ENCODE results near the gene ANKS1B. TPM values are rescaled to one million over a fixed set of nuclear protein-coding genes. Genes with fewer than 3 reads are reported as not detected.

The ANKS1B gene
- total and polyA plus RNA-seq, 2 of the 4 experiments (the other 2 are of a cell fraction): 0.17 to 0.18 TPM

DNA sequence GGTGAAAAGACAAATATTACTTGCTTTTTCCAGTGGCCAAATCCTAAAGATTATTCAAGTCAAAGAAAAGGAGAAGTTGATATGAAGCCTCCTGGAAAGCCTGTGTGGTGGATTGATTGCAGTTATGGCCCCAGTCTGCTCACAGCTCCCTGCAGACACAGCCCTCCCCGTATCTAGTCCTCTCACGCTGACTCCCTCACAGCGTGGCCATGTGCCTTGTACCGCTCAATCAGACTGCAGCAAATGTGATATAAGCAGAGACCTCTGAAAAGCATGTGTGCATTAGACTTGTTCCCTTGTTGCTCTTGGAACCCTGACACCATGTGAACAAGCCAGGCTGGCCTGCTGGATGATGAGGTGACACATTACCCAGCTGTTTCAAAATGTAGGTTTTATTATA, 735.2 kb downstream of the ANKS1B start:
- Histone ChIP-seq H3K27me3 (ENCODE audit: control insufficient read depth, insufficient read depth, low read length) (no peaks in the 10 kb centered on the region), H3K14ac (replicated peaks; ENCODE audit: low read depth, low read length) (no peak overlapping the region), H3K79me1 (ENCODE audit: low read depth in 1 of 2, low read length in 2 of 2) (no peaks in the 10 kb centered on the region), H2BK20ac (ENCODE audit: low read depth, low read length) (no peak overlapping the region), H2AFZ (replicated peaks; ENCODE audit: low read length, poor library complexity) (no peak overlapping the region), H3K4me3 (ENCODE audit: insufficient read depth, low read depth, low read length) (no peak overlapping the region), H3K18ac (ENCODE audit: low read depth, low read length) (no peak overlapping the region), H3K9me1 (ENCODE audit: insufficient read depth, low read length) (no peaks in the 10 kb centered on the region), H3K4me2 (ENCODE audit: low read depth, low read length) (no peak overlapping the region), H3K4ac (ENCODE audit: low read depth, low read length) (no peak overlapping the region), H2BK120ac (ENCODE audit: low read depth, low read length) (no peak overlapping the region), H2AK5ac (ENCODE audit: low read depth, low read length) (no peak overlapping the region), H4K5ac (ENCODE audit: low read depth, low read length) (no peak overlapping the region), H3K23ac (ENCODE audit: low read depth, low read length) (no peak overlapping the region), H3K27ac (ENCODE audit: insufficient read depth, low read length) (no peak overlapping the region), H3K36me3 (ENCODE audit: control insufficient read depth, insufficient read depth, low read length) (no peaks in the 10 kb centered on the region), H2AK9ac (replicated peaks; ENCODE audit: low read depth, low read length, poor library complexity) (no peak overlapping the region), H4K91ac (ENCODE audit: insufficient read depth, low read depth, low read length) (no peak overlapping the region), H2BK5ac (ENCODE audit: low read depth, low read length, poor library complexity, severe bottlenecking) (no peak overlapping the region), H2BK15ac (ENCODE audit: low read depth, low read length) (no peak overlapping the region), H3K56ac (ENCODE audit: extremely low read depth, insufficient read depth, low read length) (no peak overlapping the region), H3K9me3 (ENCODE audit: control insufficient read depth, insufficient read depth, low read length) (peaks cover 4% of the 10 kb centered on the region), H4K8ac (ENCODE audit: low read depth in 2 of 2, low read length in 2 of 2) (no peak overlapping the region), H3K4me1 (ENCODE audit: control insufficient read depth, insufficient read depth, low read length) (no peaks in the 10 kb centered on the region), H4K20me1 (ENCODE audit: insufficient read depth, low read length) (no peaks in the 10 kb centered on the region), H3K9ac (ENCODE audit: low read depth, low read length) (no peak overlapping the region)
- DNase-seq (no peak), ATAC-seq (ENCODE audit: low read depth) (no peak)
- dilution Hi-C loops (cut with HindIII; ENCODE audit: low sequenced_read_pairs, unreplicated experiment) (no loop called here), intact Hi-C loops (cut with micrococcal nuclease) (no loop called here), in situ Hi-C loops (cut with MboI; ENCODE audit: low sequenced_read_pairs) (no loop called here)
- WGBS, 2 experiments (ENCODE audit: extremely low coverage in 2 of 2, insufficient read length in 1 of 2): no CpG with 5 or more reads among the region's 4 CpGs
- BruUV-seq (replicated peaks): no TSS peak
- POLR2A ChIA-PET (ENCODE audit: unreplicated experiment): no interaction called here
- CTCF ChIA-PET: no interaction called here
- TF ChIP-seq, protein P1, sequence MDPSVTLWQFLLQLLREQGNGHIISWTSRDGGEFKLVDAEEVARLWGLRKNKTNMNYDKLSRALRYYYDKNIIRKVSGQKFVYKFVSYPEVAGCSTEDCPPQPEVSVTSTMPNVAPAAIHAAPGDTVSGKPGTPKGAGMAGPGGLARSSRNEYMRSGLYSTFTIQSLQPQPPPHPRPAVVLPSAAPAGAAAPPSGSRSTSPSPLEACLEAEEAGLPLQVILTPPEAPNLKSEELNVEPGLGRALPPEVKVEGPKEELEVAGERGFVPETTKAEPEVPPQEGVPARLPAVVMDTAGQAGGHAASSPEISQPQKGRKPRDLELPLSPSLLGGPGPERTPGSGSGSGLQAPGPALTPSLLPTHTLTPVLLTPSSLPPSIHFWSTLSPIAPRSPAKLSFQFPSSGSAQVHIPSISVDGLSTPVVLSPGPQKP (IDR thresholded peaks at IDR 0.05; ENCODE audit: borderline replicate concordance, low read depth, low read length): no peak
- TF ChIP-seq CHD1 (IDR thresholded peaks at IDR 0.05; ENCODE audit: low read depth, low read length) (no peak), MAZ (IDR thresholded peaks at IDR 0.05; ENCODE audit: borderline replicate concordance, low read depth, low read length) (no peak), SMC3 (IDR thresholded peaks at IDR 0.05; ENCODE audit: low read depth, low read length) (no peak), FOS (IDR thresholded peaks at IDR 0.05; ENCODE audit: low read depth, low read length) (no peak), RCOR1 (IDR thresholded peaks at IDR 0.05; ENCODE audit: insufficient replicate concordance, low read length) (no peak), POLR2A (IDR thresholded peaks at IDR 0.05; ENCODE audit: low read depth, low read length) (no peak), CEBPB (IDR thresholded peaks at IDR 0.05; ENCODE audit: low read depth, low read length) (no peak)
- TF ChIP-seq, protein P2, sequence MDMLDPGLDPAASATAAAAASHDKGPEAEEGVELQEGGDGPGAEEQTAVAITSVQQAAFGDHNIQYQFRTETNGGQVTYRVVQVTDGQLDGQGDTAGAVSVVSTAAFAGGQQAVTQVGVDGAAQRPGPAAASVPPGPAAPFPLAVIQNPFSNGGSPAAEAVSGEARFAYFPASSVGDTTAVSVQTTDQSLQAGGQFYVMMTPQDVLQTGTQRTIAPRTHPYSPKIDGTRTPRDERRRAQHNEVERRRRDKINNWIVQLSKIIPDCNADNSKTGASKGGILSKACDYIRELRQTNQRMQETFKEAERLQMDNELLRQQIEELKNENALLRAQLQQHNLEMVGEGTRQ (IDR thresholded peaks at IDR 0.05; ENCODE audit: low read depth, low read length): no peak

All from IMR-90 (cell line).